PFSK-1 (cell line): ENCODE measurements around the gene GPR158.

Source experiments
- POLR2AphosphoS5 ChIP-seq: IDR thresholded peaks from 2 replicates; pipeline ENCODE4 v1.6.1; 2012; ENCODE audit warnings: low read depth, mild to moderate bottlenecking, control low read depth, low read length, moderate library complexity
- TAF1 ChIP-seq: IDR thresholded peaks from 2 replicates; pipeline ENCODE4 v1.6.1; 2012; ENCODE audit warnings: low read length, control low read depth, borderline replicate concordance; ENCODE audit not compliant: insufficient read depth

GRCh38 chr10:25561758-25562157 lies 387.0 kb downstream of the GPR158 start:
- TF ChIP-seq POLR2AphosphoS5 (no peak), TAF1 (no peak)
